HEK293T (cell line): ENCODE data around the gene CASP12.

Experiments used
- CTBP1 ChIP-seq: fragments of 450-650 bp; IDR thresholded peaks from 2 replicates; pipeline ENCODE4 v1.6.1; 2016; ENCODE audit warnings: borderline replicate concordance
- FOXM1 ChIP-seq: fragments of 450-650 bp; IDR thresholded peaks from 2 replicates; pipeline ENCODE4 v1.6.1; 2017; ENCODE audit warnings: mild to moderate bottlenecking, borderline replicate concordance

DNA sequence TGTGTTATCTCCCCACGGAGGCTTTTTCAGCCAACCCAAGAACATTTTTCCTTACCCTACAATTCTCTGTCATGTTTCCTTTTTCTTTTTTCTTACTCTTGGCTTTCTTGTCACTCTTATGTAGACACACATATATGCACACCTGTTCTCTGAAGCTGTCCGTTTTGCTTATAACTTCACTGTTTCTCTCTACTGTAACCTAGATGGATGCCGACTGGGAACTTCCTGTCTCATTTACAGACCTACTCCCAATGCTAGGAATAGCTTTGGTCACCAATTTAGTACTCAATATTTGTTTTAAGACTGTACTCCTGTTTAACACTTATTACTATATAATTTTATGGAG is 9.9 kb upstream of the CASP12 start:
- TF ChIP-seq FOXM1, result no peak
- TF ChIP-seq CTBP1, result no peak
